CMK (cell line): ENCODE measurements around the gene DNAJC1.
"Not testable (repeated sequence)": the region's sequence is repeated elsewhere in the genome, so short reads cannot be mapped to it uniquely, and the experiment has no call there.

Experiments
- DNase-seq: peaks from one replicate; pipeline ENCODE4 v3.0.0-alpha.2; 2010; ENCODE audit warnings: low read depth

Gene DNAJC1

GRCh38 chr10:21826725-21827124 is 176.8 kb downstream of the DNAJC1 start:
- no peak for DNase-seq

DNA sequence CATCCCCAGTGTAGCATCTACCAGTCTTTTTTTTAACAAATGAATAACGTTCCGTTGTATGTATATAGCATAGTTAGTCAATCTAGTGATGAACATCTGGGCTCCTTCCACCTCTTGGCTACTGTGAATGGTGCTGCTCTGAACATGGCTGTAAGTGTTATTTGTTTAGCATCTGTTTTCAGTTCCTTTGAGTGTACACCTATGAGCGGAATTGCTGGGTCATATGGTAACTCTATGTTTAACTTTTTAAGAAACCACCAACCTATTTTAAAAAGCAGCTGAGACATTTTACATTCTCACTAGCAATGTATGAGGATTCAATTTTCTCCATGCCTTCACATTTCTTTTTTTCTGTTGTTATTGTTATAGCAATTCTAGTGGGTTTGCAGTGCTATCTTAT is 178.2 kb downstream of the DNAJC1 start:
- no peak for DNase-seq

- DNase-seq = no peak
Measured at GRCh38 chr10:21824409-21824808, 179.1 kb downstream of the DNAJC1 start.

GRCh38 chr10:21823617-21824016 is 179.9 kb downstream of the DNAJC1 start:
- no peak for DNase-seq

DNA sequence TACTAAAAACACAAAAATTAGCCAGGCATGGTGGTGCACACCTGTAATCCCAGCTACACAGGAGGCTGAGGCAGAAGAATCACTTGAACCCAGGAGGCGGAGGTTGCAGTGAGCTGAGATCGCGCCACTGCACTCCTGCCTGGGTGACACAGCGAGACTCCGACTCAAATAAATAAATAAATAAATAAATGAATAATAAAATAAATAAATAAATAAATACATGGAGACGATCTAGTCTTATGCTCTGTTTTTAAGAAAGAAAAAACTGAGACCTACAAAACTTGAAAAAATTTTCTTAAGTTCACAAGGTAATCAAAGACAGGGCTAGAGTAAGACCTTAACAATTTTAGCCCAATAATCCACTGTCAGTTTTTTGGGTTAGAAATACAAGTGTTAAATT is 181.3 kb downstream of the DNAJC1 start:
- not testable (repeated sequence) for DNase-seq

DNA sequence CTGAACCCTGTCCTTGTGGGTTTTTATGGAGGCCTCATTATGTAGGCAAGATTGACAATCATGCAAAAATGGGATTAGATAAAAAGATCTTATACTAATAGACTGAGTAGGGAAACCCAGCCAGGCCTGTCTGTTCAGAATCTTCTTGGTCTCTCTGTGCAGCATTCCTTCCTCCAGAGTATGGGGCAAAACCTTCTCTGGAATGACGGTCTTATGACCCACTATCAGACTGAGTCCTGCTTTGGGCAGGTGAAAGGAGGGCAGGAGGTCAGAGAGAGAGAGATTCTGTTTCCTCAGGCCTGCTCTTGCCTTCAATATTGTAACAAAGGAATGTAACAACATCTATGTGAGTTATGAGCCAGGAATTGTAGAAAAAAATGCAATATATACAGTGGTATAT is 182.6 kb downstream of the DNAJC1 start:
- DNase-seq = no peak

GRCh38 chr10:21818416-21818815 is 185.1 kb downstream of the DNAJC1 start:
- not testable (repeated sequence) for DNase-seq

DNA sequence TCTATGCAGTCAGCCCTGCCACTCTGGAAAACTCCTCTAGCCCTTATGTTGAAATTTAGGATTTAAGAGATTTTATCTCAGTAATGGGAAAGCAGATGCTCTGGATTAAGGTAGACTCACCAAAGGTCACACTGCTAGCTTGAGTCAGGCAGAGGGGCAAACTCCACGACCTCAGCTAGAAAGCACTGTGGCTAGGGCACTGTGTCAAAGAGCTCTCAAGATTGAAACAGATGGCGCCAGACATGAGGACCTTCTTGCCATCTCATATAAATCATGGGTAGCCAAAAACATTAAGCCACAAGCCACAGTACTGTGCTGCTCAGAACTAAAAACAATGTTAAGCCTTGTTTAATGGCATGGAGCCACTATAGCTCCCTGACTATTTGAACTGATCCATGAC is 188.7 kb downstream of the DNAJC1 start:
- DNase-seq = no peak

- DNase-seq = no peak
Measured at GRCh38 chr10:21813946-21814345, 189.6 kb downstream of the DNAJC1 start.

- DNase-seq = no peak
Measured at GRCh38 chr10:21811245-21811585, 192.3 kb downstream of the DNAJC1 start.

- no peak for DNase-seq
Measured at GRCh38 chr10:21810582-21811244, 192.8 kb downstream of the DNAJC1 start.

- no peak for DNase-seq
Measured at GRCh38 chr10:21808550-21808949, 195.0 kb downstream of the DNAJC1 start.

GRCh38 chr10:21807180-21807579 is 196.3 kb downstream of the DNAJC1 start:
- DNase-seq = peak; percentile 78

GRCh38 chr10:21803374-21803773 is 200.2 kb downstream of the DNAJC1 start:
- DNase-seq = no peak

DNA sequence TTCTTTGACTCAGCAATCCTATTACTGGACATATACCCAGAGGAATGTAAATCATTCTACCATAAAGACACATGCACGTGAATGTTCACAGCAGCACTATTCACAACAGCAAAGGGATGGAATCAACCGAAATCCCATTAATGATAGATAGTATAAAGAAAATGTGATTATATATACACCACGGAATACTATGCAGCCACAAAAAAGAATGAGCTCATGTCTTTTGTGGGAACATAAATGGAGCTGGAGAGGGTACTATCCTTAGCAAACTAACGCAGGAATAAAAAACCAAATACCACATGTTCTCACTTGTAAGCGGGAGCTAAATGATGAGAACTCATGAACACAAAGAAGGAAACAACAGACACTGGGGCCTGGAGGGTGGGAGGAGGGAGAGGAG is 201.9 kb downstream of the DNAJC1 start:
- DNase-seq = no peak

DNA sequence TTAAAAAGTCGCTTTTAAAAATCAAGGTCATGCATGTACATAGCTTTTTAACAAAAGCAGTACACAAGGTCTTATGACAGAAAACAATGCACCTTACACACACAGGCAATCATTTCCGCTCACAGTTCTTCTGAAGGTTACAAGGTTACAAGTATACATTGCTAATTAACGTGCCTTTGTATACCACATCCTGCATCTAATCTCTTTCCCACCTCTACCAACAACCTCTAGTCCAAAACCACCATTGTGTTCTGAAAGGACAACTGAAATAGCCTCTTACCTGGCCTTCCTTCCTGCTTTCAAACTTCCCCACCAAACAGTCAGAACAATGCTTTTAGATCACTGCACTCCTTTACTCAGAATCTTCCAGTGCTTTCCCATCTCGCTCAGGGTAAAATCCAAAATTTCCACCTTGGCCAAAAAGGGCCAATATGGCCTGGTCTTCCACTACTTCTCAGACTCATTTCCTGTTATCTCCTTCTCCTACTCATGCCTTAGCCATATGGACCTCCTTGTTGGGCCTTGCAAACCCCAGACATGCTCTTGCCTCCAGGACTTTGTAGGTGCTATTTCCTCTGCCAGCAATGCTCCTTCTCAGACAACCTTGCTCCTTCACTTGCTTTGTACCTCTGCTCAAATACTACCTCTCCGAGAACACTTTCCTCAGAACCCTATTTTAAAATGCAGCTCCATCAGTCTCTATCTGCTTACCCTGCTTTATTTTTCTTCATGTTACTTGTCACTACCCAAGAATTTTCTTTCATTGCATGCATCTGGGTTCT is 205.4 kb downstream of the DNAJC1 start:
- no peak for DNase-seq

DNA sequence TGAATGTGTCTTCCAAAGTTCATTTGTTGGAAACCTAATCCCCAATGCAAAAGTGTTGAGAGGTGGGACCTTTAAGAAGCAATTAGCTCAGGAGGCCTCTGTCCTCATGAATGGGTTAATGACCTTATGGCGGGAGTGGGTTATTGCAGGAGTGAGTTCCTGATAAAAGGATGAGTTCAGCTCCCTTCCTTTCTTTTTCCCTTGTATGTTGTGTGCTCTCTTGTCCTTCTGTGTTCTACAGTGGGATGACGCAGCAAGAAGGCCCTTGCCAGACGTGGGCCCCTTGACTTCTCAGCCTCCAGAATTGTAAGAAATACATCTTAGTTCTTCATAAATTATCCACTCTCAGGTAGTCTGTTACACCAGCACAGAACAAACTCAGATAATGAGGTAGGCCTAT is 206.0 kb downstream of the DNAJC1 start:
- DNase-seq = no peak

DNA sequence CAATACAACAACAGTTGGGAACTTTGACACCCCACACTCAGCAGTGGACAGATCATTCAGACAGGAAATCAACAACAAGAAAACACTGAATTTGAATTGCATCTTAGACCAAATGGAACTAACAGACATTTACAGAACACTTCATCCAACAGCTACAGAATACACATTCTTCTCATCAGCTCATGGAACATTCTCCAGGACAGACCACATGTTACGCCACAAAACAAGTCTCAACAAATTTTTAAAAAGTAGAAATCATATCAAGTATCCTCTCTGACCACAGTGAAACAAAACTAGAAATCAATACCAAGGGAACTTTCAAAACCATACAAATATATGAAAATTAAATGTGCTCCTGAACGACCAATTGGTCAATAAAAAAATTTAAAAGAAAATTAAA is 212.3 kb downstream of the DNAJC1 start:
- no peak for DNase-seq

DNA sequence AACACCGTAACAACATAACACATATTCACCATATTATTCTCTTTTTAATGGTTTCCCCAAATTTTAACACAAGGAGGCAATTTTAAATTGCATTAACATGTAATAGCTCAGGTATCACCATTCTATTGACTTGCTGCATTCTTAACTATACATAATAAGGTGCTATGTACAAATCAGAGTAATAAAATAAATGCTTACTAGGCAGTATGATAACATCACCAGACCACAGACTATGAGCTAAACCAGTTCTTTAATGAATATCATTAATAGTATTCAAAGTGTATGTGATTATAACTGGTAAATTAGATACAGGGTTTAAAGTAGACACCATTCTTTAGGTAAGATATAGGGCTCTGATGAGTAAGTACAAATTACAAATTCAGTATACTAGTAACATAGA is 226.6 kb downstream of the DNAJC1 start:
- DNase-seq = no peak

- DNase-seq = no peak
Measured at GRCh38 chr10:21771219-21771618, 232.3 kb downstream of the DNAJC1 start.

DNA sequence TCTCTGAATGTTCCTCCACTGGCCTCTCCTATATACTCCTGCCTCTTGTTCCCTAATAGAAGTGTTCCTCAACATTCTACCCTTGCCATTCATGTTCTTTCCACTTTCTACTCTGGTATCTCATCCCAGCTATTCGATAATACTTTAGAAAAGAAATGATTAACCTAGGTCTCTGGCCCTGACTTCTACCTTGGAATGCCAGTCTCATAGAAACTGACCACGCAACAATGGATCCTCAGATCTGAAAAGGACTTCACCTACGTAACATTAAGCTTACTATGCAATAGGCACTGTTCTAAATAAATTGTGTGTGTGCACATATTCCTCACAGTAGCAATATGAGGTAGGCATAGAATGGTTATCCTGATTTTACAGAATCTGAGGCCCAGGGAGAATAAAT is 234.5 kb downstream of the DNAJC1 start:
- no peak for DNase-seq

GRCh38 chr10:21764466-21765189 is 238.9 kb downstream of the DNAJC1 start:
- no peak for DNase-seq

DNA sequence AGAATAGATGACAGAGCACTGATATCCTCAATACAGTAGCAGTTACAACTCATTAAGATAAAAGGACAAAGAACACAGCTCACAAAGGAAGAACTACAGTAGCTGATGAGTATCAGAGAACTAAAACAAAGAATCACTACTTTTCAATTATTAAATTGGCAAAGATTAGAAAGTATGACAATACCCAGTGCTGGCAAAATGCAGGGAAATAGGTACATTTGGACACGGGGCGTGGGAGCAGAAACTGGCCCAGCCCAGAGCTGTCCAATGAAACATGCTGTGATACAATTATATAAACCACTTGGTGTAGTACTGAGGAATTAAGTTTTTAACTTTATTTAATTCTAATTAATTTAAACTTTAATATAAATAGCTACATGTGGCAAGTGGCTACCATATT is 243.2 kb downstream of the DNAJC1 start:
- DNase-seq = no peak
